Cardiac fibroblast (primary cell): ENCODE measurements around the gene RSPRY1.

Experiments used
- DNase-seq, 2 donors: peaks; one replicate each; pipeline versions ENCODE4 v3.0.0 to v3.0.0-alpha.2; 2010; ENCODE audit warnings: low read depth in 2 of 2
- H3K4me3 ChIP-seq, 2 donors: replicated peaks in 1 of 2; 1 replicate in 1 of 2; 2 replicates in 1 of 2; pipeline ENCODE4 v1.5.1; 2011; ENCODE audit warnings: low read depth in 2 of 2, low read length in 2 of 2, mild to moderate bottlenecking in 2 of 2, moderate library complexity in 1 of 2
- TF ChIP-seq, protein P1 (sequence below): IDR thresholded peaks from one replicate; pipeline ENCODE4 v1.5.1; 2011; ENCODE audit warnings: low read depth, mild to moderate bottlenecking, low read length, inconsistent platforms

Gene RSPRY1

DNA sequence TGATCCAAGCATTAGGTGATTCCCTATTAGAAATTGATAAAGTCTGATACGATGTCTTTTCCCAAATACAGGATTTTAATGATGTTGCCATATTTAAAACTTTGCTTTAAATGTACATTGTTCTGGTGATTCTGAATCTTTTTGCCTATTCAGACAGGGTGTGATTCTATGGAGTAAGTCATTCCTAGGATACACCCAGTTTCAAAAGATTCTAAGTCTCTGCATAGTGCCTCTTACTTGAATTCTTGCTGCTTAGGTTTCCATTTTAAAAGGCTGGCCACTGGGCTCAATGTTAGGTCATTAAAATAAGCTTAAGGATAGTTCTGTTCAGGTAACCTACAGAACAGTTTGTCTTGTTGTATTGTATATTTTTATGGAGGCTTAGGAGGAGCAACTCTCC is 36.9 kb downstream of the RSPRY1 start:
- no peak for DNase-seq
- no peak overlapping the region for H3K4me3 ChIP-seq
- TF ChIP-seq, protein P1, sequence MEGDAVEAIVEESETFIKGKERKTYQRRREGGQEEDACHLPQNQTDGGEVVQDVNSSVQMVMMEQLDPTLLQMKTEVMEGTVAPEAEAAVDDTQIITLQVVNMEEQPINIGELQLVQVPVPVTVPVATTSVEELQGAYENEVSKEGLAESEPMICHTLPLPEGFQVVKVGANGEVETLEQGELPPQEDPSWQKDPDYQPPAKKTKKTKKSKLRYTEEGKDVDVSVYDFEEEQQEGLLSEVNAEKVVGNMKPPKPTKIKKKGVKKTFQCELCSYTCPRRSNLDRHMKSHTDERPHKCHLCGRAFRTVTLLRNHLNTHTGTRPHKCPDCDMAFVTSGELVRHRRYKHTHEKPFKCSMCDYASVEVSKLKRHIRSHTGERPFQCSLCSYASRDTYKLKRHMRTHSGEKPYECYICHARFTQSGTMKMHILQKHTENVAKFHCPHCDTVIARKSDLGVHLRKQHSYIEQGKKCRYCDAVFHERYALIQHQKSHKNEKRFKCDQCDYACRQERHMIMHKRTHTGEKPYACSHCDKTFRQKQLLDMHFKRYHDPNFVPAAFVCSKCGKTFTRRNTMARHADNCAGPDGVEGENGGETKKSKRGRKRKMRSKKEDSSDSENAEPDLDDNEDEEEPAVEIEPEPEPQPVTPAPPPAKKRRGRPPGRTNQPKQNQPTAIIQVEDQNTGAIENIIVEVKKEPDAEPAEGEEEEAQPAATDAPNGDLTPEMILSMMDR, result no peak

DNA sequence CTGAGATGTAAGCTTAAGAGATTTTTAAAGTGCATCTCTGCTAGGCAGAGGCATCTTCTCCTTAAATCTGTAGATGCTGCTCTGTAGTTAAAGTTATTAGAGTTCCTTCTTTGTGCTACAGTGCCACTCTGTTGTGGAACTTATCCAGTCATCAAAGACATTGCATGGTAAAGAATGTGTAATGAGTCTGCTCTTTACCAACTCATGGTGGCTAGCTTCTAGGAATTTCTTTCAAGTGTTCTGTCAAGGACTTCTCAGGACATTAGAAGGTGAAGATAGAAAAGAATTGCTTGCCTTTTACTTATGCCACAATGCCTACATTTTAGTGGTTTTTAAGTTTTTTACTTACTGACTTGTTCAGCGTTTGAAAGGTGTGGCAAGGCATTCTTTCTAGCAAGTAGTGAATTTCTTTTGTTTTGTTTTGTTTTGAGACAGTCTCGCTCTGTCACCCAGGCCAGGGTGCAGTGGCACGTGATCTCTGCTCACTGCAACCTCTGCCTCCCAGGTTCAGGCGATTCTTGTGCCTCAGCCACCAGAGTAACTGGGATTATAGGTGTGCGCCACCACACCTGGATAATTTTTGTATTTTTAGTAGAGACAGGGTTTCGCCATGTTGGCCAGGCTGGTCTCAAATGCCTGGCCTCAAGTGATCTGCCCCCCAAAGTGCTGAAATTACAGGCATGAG is 38.7 kb downstream of the RSPRY1 start:
- no peak overlapping the region for H3K4me3 ChIP-seq
- no peak for DNase-seq
- TF ChIP-seq, protein P1, result no peak

DNA sequence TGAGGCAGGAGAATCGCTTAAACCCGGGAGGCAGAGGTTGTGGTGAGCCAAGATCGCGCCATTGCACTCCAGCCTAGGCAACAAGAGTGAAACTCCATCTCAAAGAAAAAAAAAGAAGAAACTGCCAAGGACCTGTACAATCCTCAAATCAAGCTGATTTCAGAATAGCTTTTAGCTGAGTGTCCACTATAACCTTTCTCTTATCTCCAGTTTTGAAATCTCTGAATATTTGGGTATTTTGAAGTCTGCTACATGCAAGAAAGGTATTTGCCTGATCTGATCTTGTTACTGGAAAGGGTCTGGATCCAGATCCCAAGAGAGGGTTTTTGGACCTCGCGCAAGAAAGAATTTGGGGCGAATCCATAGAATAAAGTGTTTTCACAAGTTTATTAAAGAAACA is 39.8 kb downstream of the RSPRY1 start:
- TF ChIP-seq, protein P1, result no peak
- H3K4me3 ChIP-seq, result no peak overlapping the region
- no peak for DNase-seq

DNA sequence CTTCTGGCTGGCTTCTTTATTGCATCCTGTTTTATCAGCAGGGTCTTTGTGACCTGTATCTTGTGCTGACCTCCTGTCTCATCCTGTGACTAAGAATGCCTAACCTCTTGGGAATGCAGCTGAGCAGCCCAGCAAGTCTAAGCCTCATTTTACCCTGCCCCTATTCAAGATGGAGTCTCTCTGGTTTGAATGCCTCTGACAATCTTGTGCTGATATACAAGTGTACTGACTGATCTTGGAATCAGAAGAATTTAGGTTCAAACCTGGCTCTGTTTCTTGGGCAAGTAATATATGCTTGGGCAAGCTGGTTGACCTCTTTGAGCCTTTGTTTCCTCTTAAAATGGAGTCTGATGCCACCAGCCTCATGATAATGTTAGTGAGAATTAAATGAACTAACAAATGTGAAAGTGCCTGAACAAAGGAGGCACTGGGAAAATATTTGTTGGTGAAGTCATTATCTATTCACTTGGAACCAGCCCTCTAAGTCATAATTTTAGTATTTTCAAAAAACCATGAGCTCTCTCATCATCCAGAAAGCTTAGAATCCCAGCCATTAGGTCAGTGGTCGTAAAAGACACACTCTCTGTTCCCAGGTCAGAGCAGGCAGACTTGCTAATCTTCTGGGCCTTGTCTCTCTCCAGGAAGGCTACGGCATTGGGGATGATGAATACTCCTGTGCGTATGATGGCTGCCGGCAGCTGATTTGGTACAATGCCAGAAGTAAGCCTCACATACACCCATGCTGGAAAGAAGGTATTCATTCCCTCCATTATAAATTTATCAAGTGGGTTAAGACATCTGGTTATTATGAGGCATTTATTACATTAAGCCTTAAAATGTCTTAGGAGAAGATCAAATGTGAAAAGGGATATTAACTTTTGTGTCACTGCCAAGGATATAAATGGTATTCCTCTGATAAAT is 40.8 kb downstream of the RSPRY1 start:
- no peak overlapping the region for H3K4me3 ChIP-seq
- no peak for DNase-seq
- TF ChIP-seq, protein P1, result no peak

DNA sequence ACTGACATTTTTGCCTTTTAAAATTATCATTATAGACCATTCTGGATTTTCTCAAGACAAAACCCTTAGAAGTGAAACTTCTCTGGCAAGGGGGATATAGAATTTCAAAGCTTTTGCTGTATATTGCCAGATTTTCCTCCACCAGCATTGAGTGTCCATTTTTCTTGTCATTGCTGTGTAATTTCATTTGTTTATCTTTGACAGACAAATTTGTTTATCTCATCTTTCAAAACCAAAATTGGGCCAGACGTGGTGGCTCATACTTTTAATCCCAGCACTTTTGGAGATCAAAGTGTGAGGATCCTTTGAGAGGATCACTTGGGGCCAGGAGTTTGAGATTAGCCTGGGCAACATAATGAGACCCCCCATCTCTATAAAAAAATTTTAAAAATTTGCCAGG is 43.0 kb downstream of the RSPRY1 start:
- DNase-seq, result no peak
- no peak overlapping the region for H3K4me3 ChIP-seq
- TF ChIP-seq, protein P1, result no peak

DNA sequence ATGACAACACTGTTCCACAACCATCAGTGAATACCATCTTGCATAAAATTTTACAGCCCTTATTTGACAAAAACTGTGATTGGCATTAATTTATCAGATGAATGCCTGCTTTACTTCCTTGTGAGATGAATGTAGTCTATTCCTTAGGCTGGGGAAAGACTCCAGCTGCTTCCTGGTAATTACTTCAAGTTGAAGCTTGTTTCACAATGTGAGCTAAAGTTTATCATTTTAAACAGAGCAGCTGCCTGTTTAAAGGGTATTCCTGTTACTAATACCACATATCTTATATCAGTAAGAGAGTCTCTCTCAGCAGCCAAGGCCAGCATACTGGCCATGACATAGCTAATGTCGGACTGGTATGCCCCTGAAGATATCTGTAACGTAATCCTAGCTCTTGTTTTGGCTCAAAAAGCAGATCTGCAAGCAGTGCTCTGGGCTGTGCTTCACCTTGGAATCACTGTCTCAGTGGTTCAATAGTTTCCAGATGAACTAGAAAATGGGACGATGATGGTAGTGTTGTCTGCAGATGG is 45.8 kb downstream of the RSPRY1 start:
- TF ChIP-seq, protein P1, result no peak
- no peak overlapping the region for H3K4me3 ChIP-seq
- no peak for DNase-seq
